ENCODE results near the gene FHIT.

The FHIT gene

DNA sequence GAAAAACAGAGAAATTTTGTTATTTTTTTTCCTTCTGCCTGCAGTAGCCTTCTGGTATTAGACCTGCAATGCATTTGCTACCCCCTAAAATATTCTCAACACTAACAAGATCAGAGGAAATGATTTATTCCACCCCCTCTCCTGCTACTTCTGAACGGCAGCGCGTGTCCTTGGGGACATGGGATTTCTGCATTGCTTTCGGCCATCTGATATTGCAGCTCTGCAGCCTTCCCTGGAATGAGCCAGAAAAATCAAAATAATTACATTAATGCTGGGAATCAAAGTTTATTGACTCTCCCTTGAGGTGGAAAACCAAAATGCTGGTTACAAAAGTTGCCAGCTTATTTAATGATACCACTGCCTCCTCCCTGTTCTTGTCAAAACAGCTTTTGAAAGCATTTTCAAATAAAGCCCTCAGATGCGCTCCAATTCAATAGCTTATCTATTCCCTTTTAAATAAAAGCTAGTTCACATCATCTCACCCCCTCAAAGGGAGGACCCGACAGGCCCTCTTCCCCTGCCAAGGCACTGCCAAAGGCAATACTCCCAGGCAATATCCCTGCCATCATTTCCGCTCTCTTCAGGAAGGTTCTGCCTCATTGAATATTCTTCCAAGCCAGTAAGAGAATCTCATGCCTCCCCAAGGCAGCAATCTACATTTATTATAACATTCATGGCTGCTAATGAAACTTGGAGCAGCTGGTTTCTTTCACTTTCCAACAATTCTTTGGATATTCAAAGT lies 96.6 kb downstream of the FHIT start:
- Histone ChIP-seq H3K27ac (ENCODE audit: low read depth, low read length) (no peak overlapping the region), H3K79me2 (ENCODE audit: control insufficient read depth, insufficient read depth, low read length, unreplicated experiment) (no peaks in the 10 kb centered on the region), H3K4me3 (ENCODE audit: low read depth, low read length) (no peak overlapping the region), H2AFZ (ENCODE audit: low read length, unreplicated experiment) (no peak overlapping the region), H3K36me3 (ENCODE audit: insufficient read depth, low read length) (no peaks in the 10 kb centered on the region), H3K4me1 (ENCODE audit: control insufficient read depth, insufficient read depth, low read length, unreplicated experiment) (no peaks in the 10 kb centered on the region), H3K27me3 (ENCODE audit: insufficient read depth, low read length) (no peaks in the 10 kb centered on the region)

DNA sequence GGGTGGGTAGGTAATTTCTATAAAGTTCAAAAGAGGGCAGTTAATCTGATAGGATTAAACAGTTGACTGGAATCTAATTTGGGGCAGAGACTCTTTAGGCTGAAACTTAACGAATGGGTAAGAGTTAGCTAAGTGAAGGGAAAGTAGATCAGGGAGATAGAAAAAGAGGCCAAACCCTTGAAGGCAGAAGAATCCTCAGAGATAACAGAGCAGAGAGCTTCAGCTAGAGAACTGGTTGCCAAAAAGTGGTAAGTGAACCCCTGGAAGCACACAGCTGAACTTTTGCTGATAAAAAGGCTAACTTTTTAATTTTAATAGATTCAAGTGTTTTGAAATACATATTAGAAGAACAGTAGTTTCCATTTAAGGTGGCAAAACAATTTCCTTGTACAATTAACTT lies 99.2 kb downstream of the FHIT start:
- no peaks in the 10 kb centered on the region for H3K36me3 ChIP-seq (ENCODE audit: insufficient read depth, low read length)
- no peaks in the 10 kb centered on the region for H3K27me3 ChIP-seq (ENCODE audit: insufficient read depth, low read length)
- H3K27ac ChIP-seq (ENCODE audit: low read depth, low read length), result no peak overlapping the region
- no peak overlapping the region for H2AFZ ChIP-seq (ENCODE audit: low read length, unreplicated experiment)
- H3K79me2 ChIP-seq (ENCODE audit: control insufficient read depth, insufficient read depth, low read length, unreplicated experiment), result no peaks in the 10 kb centered on the region
- no peak overlapping the region for H3K4me3 ChIP-seq (ENCODE audit: low read depth, low read length)
- H3K4me1 ChIP-seq (ENCODE audit: control insufficient read depth, insufficient read depth, low read length, unreplicated experiment), result no peaks in the 10 kb centered on the region

DNA sequence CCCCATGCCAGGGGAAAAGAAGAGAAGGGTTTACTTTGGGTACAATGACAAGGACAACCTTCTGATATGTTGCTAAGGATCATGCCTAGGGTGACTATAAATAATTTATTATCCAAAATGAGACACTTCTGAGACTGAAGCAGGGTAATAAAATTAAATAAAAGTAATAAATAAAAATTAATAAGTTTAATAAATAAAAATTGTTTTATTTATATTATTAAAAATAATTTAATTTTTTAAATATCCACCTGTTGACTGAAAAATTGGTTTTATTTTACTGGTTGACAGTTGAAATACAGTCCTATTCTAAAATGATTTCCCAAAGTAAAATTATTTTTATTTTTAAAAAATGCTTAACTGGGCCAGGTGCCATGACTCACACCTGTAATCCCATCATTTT lies 102.0 kb downstream of the FHIT start:
- H2AFZ ChIP-seq (ENCODE audit: low read length, unreplicated experiment), result no peak overlapping the region
- H3K79me2 ChIP-seq (ENCODE audit: control insufficient read depth, insufficient read depth, low read length, unreplicated experiment), result no peaks in the 10 kb centered on the region
- no peaks in the 10 kb centered on the region for H3K36me3 ChIP-seq (ENCODE audit: insufficient read depth, low read length)
- no peaks in the 10 kb centered on the region for H3K4me1 ChIP-seq (ENCODE audit: control insufficient read depth, insufficient read depth, low read length, unreplicated experiment)
- H3K27ac ChIP-seq (ENCODE audit: low read depth, low read length), result no peak overlapping the region
- no peaks in the 10 kb centered on the region for H3K27me3 ChIP-seq (ENCODE audit: insufficient read depth, low read length)
- H3K4me3 ChIP-seq (ENCODE audit: low read depth, low read length), result no peak overlapping the region

DNA sequence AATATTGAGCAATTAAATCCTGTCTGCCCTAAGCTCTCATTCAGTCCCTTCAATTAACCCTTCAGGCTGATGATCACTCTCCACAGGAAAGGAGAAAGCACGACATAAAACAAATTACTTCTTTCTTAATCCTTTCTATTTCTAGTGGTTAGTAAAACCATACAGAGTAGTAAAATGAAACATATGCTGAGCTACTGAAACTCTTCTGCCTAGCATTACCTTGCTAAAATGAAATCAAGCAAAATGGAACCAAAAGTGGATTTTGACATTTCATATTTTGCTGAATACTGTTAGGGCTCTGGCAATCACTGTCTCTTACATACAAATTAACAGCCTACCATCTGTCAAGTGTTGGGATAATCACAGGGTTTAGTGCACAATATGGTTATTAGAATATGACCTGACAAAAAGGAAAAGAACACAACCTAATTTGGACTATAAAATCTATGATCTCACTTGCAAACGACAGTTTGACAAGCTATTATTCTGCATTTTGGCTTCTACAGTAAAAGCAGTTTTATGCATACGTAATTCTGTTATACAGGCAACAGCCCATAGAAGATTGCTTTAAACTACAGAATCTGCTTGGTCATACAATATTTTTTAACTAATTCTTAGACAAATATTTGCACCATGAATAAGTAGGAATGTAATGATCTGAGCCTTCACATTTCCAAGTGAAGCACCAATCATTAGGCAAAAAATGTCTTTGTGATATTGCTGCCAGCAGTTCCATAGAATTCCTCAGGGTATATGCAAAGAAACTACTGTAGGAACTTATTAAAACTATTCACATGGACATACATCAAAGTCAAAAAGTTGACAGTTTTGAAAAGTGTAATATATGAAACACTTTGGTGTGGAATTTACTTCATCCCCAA lies 105.0 kb downstream of the FHIT start:
- Histone ChIP-seq H3K36me3 (ENCODE audit: insufficient read depth, low read length) (no peaks in the 10 kb centered on the region), H3K27ac (ENCODE audit: low read depth, low read length) (no peak overlapping the region), H3K4me3 (ENCODE audit: low read depth, low read length) (no peak overlapping the region), H2AFZ (ENCODE audit: low read length, unreplicated experiment) (no peak overlapping the region), H3K4me1 (ENCODE audit: control insufficient read depth, insufficient read depth, low read length, unreplicated experiment) (no peaks in the 10 kb centered on the region), H3K27me3 (ENCODE audit: insufficient read depth, low read length) (no peaks in the 10 kb centered on the region), H3K79me2 (ENCODE audit: control insufficient read depth, insufficient read depth, low read length, unreplicated experiment) (no peaks in the 10 kb centered on the region)

DNA sequence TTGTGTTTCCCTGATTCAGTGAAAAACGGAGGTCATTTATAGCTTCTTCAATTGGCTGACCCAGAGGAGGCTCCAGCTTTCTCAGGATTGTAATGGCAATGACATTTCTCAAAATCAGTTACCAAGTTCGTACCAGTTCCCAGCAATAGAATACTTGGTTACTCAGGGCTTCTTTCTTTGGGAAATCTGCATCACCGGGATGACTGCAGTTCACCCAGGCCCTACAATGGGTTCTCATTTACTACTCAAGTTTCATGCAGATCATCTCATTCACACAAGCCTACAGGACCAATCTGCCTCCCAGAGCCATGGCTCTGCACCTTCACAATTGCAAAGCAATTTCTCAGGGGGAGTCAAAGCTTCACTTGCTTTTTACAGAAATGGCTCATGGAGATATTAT lies 109.6 kb downstream of the FHIT start:
- Histone ChIP-seq H3K4me1 (ENCODE audit: control insufficient read depth, insufficient read depth, low read length, unreplicated experiment) (no peaks in the 10 kb centered on the region), H3K4me3 (ENCODE audit: low read depth, low read length) (no peak overlapping the region), H3K27me3 (ENCODE audit: insufficient read depth, low read length) (no peaks in the 10 kb centered on the region), H3K27ac (ENCODE audit: low read depth, low read length) (no peak overlapping the region), H3K79me2 (ENCODE audit: control insufficient read depth, insufficient read depth, low read length, unreplicated experiment) (no peaks in the 10 kb centered on the region), H2AFZ (ENCODE audit: low read length, unreplicated experiment) (no peak overlapping the region), H3K36me3 (ENCODE audit: insufficient read depth, low read length) (no peaks in the 10 kb centered on the region)

DNA sequence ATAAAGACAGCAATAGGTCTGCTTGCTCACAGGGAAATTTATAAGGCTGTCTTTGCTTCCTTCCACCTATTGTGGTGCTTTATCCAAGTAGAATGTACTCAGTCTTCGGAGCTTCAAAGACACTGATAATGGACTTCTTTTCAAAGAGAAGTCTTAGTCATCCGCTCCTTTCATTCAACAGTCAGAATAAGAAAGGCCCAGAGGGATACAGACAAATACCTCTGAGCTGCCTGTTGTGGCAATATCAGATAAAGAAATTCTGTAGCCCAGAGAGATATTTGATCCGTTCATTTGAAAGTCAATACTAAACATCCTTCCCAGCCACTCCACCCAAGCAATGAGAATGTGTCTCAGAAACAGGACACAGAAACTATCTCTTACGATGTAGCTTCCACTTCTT lies 110.0 kb downstream of the FHIT start:
- H2AFZ ChIP-seq (ENCODE audit: low read length, unreplicated experiment), result no peak overlapping the region
- no peak overlapping the region for H3K27ac ChIP-seq (ENCODE audit: low read depth, low read length)
- H3K79me2 ChIP-seq (ENCODE audit: control insufficient read depth, insufficient read depth, low read length, unreplicated experiment), result no peaks in the 10 kb centered on the region
- H3K27me3 ChIP-seq (ENCODE audit: insufficient read depth, low read length), result no peaks in the 10 kb centered on the region
- no peak overlapping the region for H3K4me3 ChIP-seq (ENCODE audit: low read depth, low read length)
- H3K36me3 ChIP-seq (ENCODE audit: insufficient read depth, low read length), result no peaks in the 10 kb centered on the region
- H3K4me1 ChIP-seq (ENCODE audit: control insufficient read depth, insufficient read depth, low read length, unreplicated experiment), result no peaks in the 10 kb centered on the region

DNA sequence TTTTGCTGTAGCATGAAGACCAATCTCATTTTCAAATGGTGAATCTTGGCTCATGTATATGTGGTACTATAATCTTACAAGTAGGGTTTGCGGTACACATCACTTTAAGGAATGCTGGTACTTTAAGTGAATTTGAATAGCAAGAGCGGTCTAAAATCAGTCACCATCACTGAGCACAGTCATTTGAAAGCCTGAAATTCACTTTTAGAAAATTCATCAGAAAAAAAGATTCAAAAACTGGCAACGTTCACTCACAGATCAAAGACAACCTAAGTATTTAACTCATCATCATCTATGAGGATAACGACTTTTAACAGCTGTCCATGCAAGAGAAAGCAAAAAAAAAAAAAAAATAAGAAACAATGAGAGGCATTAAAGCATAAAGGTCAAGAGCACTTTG lies 111.6 kb downstream of the FHIT start:
- Histone ChIP-seq H3K27ac (ENCODE audit: low read depth, low read length) (no peak overlapping the region), H3K4me3 (ENCODE audit: low read depth, low read length) (no peak overlapping the region), H3K4me1 (ENCODE audit: control insufficient read depth, insufficient read depth, low read length, unreplicated experiment) (no peaks in the 10 kb centered on the region), H3K36me3 (ENCODE audit: insufficient read depth, low read length) (no peaks in the 10 kb centered on the region), H2AFZ (ENCODE audit: low read length, unreplicated experiment) (no peak overlapping the region), H3K27me3 (ENCODE audit: insufficient read depth, low read length) (no peaks in the 10 kb centered on the region), H3K79me2 (ENCODE audit: control insufficient read depth, insufficient read depth, low read length, unreplicated experiment) (no peaks in the 10 kb centered on the region)

DNA sequence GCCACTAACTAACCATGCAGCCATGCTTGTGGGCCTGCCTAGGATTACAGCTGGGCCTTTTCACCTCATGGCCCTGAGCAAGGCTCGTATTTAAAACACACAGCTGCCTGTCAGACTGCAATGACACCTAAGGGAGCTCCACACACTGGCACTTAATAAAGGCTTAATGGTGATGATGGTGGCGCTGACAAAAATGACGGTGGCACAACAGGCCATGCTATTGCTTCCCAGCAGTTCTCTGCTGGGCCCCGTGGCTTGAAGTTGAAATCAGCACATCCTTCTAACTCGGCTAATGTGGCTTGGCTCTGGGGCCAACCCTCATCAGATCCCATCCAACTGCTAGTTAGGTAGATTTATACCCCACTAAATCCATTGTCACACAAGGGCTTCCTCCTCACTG lies 112.9 kb downstream of the FHIT start:
- H3K79me2 ChIP-seq (ENCODE audit: control insufficient read depth, insufficient read depth, low read length, unreplicated experiment), result no peaks in the 10 kb centered on the region
- no peak overlapping the region for H3K4me3 ChIP-seq (ENCODE audit: low read depth, low read length)
- H2AFZ ChIP-seq (ENCODE audit: low read length, unreplicated experiment), result no peak overlapping the region
- no peak overlapping the region for H3K27ac ChIP-seq (ENCODE audit: low read depth, low read length)
- no peaks in the 10 kb centered on the region for H3K36me3 ChIP-seq (ENCODE audit: insufficient read depth, low read length)
- no peaks in the 10 kb centered on the region for H3K4me1 ChIP-seq (ENCODE audit: control insufficient read depth, insufficient read depth, low read length, unreplicated experiment)
- H3K27me3 ChIP-seq (ENCODE audit: insufficient read depth, low read length), result no peaks in the 10 kb centered on the region

DNA sequence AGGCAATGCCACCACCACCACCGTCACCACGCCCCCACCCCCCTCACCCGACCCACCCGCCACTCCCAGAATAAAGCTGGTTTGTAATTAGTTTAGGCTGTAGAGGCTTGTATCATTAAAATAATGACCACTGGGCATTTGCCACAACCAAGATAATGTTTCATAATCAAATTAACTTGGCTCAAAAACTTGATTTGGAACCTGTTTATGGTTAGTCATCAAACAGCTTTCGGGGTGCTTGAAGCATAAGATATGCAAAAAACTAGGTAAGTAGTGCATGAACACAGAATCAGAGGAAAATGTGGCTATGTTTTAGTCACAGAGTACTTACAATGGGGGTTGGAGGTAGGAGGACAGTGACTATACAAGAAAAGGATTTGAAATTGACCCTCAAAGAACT lies 115.1 kb downstream of the FHIT start:
- Histone ChIP-seq H2AFZ (ENCODE audit: low read length, unreplicated experiment) (no peak overlapping the region), H3K27me3 (ENCODE audit: insufficient read depth, low read length) (no peaks in the 10 kb centered on the region), H3K79me2 (ENCODE audit: control insufficient read depth, insufficient read depth, low read length, unreplicated experiment) (no peaks in the 10 kb centered on the region), H3K4me3 (ENCODE audit: low read depth, low read length) (no peak overlapping the region), H3K36me3 (ENCODE audit: insufficient read depth, low read length) (no peaks in the 10 kb centered on the region), H3K27ac (ENCODE audit: low read depth, low read length) (no peak overlapping the region), H3K4me1 (ENCODE audit: control insufficient read depth, insufficient read depth, low read length, unreplicated experiment) (no peaks in the 10 kb centered on the region)

DNA sequence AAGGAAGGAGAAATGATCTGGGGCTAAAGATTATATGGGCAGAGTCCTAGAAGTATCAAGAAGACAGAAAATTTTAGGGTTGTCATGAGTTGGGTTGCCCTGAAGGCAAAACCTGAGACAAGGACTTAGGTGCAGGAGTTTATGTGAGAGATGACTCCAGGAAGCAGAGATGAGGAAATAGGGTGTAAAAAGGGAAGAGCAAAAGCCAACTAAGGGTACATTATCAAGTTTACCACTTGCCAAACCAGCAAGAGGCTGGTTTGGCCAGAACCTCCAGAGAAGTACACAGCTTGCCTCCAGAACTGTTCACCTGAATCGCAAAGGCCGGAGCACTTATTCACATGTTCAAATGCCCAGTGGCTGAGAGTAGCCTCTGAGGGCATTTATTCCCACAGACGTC lies 116.7 kb downstream of the FHIT start:
- H2AFZ ChIP-seq (ENCODE audit: low read length, unreplicated experiment), result no peak overlapping the region
- H3K4me1 ChIP-seq (ENCODE audit: control insufficient read depth, insufficient read depth, low read length, unreplicated experiment), result no peaks in the 10 kb centered on the region
- no peak overlapping the region for H3K4me3 ChIP-seq (ENCODE audit: low read depth, low read length)
- no peaks in the 10 kb centered on the region for H3K27me3 ChIP-seq (ENCODE audit: insufficient read depth, low read length)
- no peaks in the 10 kb centered on the region for H3K79me2 ChIP-seq (ENCODE audit: control insufficient read depth, insufficient read depth, low read length, unreplicated experiment)
- H3K27ac ChIP-seq (ENCODE audit: low read depth, low read length), result no peak overlapping the region
- H3K36me3 ChIP-seq (ENCODE audit: insufficient read depth, low read length), result no peaks in the 10 kb centered on the region

DNA sequence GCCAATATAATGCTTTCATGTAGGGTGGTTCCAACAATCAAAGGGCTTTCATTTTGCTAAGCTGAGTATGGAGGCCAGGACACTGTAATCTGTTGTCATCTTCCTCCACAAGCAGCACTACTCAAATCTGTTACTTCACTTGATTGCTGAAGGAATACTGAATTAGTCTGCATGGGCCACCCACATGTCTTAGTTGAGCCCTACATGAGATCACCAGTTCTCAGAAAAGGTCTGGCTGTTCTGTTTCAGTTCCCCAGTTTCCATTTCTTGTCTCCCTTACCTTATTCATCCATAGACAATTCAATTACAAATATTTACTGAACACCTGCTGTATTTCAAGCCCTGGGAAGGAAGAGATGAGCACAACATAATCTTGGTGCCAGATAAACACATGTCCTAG lies 119.2 kb downstream of the FHIT start:
- Histone ChIP-seq H3K27me3 (ENCODE audit: insufficient read depth, low read length) (no peaks in the 10 kb centered on the region), H3K36me3 (ENCODE audit: insufficient read depth, low read length) (no peaks in the 10 kb centered on the region), H3K79me2 (ENCODE audit: control insufficient read depth, insufficient read depth, low read length, unreplicated experiment) (no peaks in the 10 kb centered on the region), H3K4me1 (ENCODE audit: control insufficient read depth, insufficient read depth, low read length, unreplicated experiment) (no peaks in the 10 kb centered on the region), H2AFZ (ENCODE audit: low read length, unreplicated experiment) (no peak overlapping the region), H3K4me3 (ENCODE audit: low read depth, low read length) (no peak overlapping the region), H3K27ac (ENCODE audit: low read depth, low read length) (no peak overlapping the region)

Measured in ACC112 (cell line).